ENCODE data around the gene UBE2A.

Gene UBE2A

DNA sequence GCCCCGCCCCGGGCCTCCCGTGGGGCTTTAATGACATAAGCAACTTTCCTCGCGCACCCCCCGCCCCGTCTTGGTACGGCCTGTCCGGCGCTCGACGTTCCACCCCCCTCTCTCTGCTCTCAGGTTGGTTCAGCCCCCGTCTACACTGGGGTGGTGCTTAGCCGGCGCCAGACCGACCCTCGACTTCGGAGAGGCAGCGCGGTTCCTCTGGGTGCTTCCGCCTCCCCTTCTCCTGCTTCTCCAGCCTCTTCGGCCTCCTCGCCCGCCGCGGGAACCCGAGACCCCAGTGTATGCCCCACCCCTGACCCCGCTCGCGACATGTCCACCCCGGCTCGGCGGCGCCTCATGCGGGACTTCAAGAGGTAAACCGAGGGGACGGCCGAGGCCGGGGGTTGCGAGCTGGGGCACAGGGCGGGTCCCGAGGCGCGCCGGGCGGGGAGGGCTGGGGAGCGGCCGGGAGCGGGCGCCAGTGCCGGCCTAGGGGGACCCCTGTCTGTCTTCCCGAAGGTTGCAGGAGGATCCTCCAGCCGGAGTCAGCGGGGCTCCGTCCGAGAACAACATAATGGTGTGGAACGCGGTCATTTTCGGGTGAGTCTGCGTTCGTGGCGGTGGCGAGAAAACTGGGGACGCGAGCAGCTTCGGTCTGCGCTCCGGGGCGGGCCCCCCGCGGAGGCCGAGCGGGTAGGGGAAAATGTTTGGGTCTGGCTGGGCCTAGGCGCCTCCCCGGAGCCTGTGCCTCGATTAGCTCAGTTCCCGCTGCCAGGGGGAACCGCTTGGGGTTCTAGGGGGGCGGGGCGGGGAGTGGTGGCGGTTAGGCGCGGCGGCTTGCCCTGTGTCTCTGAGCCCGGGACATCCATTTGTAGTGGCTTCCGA lies at the start of gene UBE2A:
UBE2A (plus strand) TSS at position 170 of the 873 bp plus-strand sequence; CDS start at position 319, 149 bp downstream.
- peak; percentile 89 for DNase-seq

GRCh38 chrX:119529345-119530276 lies 44.8 kb upstream of the UBE2A start:
- DNase-seq, result no peak

DNA sequence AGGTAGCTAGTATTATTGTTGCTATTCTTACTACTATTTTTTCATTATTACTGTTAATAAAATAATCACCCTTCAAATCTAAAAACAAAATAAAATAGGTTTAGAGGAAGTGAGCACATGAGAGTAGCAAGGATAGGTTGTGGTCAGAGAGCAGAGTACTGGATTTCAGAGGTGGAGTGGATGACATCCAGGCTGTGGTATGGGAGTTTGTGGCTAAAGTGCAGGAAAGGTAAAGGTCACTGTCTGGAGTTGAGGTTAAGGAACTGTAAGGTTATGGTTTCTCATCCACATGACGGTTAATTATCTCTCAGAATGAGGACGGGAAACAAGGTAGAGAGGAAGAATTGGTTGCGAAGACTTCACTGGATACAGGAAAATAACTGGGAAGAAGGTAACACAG lies 36.9 kb upstream of the UBE2A start:
- no peak for DNase-seq

DNA sequence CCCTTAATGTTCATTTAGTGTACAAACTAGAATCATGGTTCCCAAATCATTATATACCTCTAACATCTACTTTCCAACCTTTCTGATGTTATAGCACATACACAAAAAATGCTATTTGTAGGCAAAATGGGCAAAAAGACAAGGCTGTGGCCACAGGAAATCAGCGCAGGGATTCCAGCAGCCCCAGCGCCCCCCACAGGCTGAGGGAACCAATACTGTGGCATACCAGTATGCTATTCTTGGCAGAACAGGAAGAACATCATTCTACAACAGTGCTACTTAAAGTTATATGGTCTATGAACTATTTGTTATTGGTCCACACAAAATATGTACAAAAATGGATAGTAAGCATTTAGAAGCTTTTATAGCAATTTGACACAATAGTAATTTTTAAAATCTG lies 34.5 kb upstream of the UBE2A start:
- DNase-seq, result no peak

- DNase-seq, result no peak
Measured at GRCh38 chrX:119541188-119541587, 33.2 kb upstream of the UBE2A start.

GRCh38 chrX:119549327-119550016 lies 24.9 kb upstream of the UBE2A start:
- no peak for DNase-seq

DNA sequence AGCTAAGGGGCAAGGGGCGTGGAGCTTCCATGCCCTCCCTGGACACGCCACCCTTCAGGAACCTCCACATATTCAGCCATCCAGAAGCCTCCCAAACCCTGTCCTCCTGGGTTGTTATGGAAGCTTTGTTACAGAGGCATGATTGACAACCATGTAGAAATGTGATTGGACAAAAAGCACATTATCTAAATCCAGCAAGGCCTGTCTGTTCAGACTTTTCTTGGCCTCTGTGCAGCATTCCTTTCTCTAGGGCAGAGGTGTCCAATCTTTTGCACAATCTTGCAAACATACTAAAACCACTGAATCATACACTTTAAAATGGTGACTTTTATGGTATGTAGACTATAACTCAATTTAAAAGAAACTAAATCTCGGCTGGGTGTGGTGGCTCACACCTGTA lies 21.9 kb upstream of the UBE2A start:
- no peak for DNase-seq

GRCh38 chrX:119565107-119565663 lies 9.2 kb upstream of the UBE2A start, which contains the start of gene STEEP1:
STEEP1 (minus strand) TSS chrX:119565409; CDS start chrX:119565355, 54 bp downstream.
- peak; percentile 92 for DNase-seq

- DNase-seq, result no peak
Measured at GRCh38 chrX:119570351-119570835, 4.0 kb upstream of the UBE2A start.

DNA sequence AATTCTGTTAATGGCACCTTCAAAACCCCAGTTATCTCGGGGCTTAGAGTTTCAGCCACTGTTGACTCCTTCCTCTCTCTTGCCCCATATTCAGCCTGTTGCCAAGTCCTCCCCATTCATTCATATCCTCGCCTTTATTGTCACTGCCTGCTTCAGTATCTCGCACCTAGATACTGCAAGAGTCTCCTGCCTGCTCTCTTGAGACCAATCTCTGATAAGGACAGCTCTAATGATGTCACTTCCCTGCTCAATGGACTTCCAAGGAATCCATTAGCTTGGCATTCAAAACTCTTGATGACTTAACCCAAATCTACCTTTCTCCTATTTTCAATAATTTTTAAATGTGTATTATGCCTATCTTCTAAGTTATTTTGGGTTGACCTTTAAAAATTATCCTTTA lies 1.1 kb upstream of the UBE2A start:
- DNase-seq, result no peak

GRCh38 chrX:119573840-119574393 lies 446 bp upstream of the UBE2A start:
- no peak for DNase-seq

GRCh38 chrX:119579414-119579813 lies 5.1 kb downstream of the UBE2A start:
- no peak for DNase-seq

DNA sequence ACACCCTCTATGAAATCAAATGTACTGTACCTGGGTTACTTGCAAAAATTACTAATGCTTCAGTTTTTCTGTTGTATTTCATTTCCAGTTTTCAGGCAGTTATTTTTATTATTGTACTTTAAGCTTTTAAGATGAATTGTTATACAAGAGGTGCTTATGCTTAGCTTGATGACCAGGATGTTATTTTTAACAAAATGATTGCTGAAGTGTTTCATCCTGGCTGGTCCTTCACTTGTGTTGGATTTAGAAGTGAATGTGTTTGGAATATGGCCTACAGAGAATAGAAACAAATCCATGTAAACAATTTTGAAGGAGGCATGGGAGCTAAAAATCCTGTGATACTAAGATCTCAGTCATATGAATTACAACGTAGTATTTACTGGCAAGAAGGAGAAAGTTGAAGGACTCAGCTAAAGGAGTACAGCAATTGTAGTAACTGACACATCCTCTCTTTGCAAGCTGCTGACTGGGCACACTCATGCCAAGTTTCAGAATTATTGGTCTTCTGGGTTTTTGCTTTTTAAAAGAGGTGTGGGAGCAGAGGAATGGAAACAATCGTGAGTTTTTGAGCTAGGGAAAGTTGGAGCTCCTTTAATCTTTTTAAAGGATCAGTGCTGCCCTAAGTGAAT lies 9.2 kb downstream of the UBE2A start:
- DNase-seq, result no peak

GRCh38 chrX:119589810-119590209 lies 15.4 kb downstream of the UBE2A start:
- no peak for DNase-seq

DNA sequence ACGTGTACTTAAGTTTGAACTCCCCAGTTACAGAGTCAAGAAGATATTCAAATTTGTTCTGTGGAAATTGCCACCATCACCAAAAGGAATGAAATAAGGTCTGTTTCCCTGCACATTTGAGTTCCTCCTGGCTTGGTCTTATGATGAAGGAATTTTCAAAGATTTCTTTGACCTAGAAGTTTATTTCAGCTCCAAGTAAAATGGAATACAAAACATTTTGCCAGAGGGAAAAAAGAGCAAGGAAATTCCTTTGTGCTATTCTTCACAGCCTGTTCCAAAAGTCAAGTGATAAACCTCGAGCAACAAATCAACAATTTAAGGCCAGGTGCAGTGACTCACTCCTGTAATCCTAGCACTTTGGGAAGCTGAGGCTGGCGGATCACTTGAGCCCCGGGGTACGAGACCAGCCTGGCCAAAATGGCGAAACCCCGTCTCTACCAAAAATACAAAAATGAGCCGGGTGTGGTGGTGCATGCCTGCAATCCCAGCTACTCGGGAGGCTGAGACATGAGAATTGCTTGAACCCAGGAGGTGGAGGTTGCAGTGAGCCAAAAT lies 28.4 kb downstream of the UBE2A start:
- no peak for DNase-seq

DNA sequence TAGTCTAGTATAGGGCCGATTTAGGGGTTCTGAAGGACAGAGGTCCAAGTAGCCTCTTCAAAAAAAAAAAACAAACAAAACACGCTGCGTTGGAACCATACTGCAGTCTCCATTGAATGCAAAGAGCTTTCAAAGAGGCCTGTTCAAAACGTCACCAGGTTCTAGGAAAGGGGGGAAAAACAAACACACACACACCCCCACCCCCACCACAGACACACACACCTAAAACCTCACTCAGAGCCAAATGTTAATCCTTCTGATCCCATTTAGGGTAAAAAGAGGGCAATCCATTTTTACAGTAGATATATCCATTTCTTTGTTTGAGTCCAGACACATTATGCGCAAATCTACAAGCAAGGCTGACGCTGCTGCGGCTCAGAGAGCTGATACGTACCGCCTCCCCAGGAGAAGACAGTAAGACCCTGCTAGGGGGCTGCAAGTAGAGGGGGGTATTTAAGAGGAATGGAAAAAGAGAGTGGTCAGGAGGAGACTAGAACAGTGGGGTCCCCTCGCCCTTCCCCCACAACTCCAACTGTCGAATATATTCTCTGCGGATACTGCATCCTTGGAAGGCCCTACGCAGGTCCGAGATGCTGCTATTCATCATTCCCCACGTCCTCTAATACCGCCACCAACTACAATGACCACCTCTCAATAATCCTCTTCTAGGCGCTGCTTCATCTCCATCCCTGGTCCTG lies 30.6 kb downstream of the UBE2A start:
- no peak for DNase-seq

- DNase-seq, result no peak
Measured at GRCh38 chrX:119605464-119606279, 31.3 kb downstream of the UBE2A start.

GRCh38 chrX:119606280-119607017 lies 32.1 kb downstream of the UBE2A start, which contains the start of gene NKRF:
NKRF (minus strand) TSS chrX:119606424.
- peak; percentile 93 for DNase-seq

GRCh38 chrX:119607018-119607389 lies 32.6 kb downstream of the UBE2A start:
- no peak for DNase-seq

Measured in NCI-H774 (cell line).